K562 (cell line): ENCODE results near the gene GOLT1A. TPM values are rescaled to one million over a fixed set of nuclear protein-coding genes. Genes with fewer than 3 reads are reported as not detected.

Experiments used
- ATAC-seq: fragments of 200-7000 bp; cut with Tn5 transposase; 3 replicates; pipeline ENCODE4 v1.9.1; 2020; ENCODE audit warnings: moderate library complexity
- BruUV-seq: library from RNA; stranded (reverse); fragments of 400-500 nt; replicated peaks from 2 replicates; lab custom pipeline; 2021; lab: Mats Ljungman, UMichigan
- CTCF ChIA-PET: fragments of 300-600 bp; formaldehyde crosslinking; extraction: SDS; loops from one replicate; lab custom pipeline; 2021; ENCODE audit warnings: low intra/inter-chr PET ratio; lab: Yijun Ruan, JAX
- POLR2A ChIA-PET: fragments of 300-600, 350-650 bp; sonication (Branson Sonifier 250); formaldehyde crosslinking; extraction: SDS; loops from one replicate; lab custom pipeline; 2021; ENCODE audit warnings: antibody characterized with exemption, inconsistent platforms; lab: Yijun Ruan, JAX
- DNase-seq, 4 experiments: peaks; one replicate each; pipeline versions ENCODE4 v3.0.0 to v3.0.0-alpha.2; 2011 to 2018; ENCODE audit warnings: low spot score in 3 of 4, mixed read lengths in 3 of 4; ENCODE audit errors: extremely low read depth in 1 of 4
- FAIRE-seq: peaks from 2 replicates; lab custom pipeline; 2011; peaks lifted over from hg19 to GRCh38; lab: Jason Lieb, UNC
- H2AFZ ChIP-seq: 2 replicates; pipeline ENCODE4 v1.6.0; 2011; ENCODE audit warnings: low read depth, low read length, control low read depth, inconsistent platforms
- H3K27ac ChIP-seq: fragments of 200-600 bp; 3 replicates; pipeline ENCODE4 v1.8.0; 2011; ENCODE audit warnings: low read depth, mild to moderate bottlenecking, control low read depth, inconsistent platforms, low read length, moderate library complexity, mixed read lengths; ENCODE audit errors: extremely low read depth
- H3K27me3 ChIP-seq, 2 experiments: fragments of 300-600 bp in 1 of 2; 2 replicates in 1 of 2; 3 replicates in 1 of 2; pipeline versions ENCODE4 v1.6.0 to v1.8.0; 2011; ENCODE audit warnings: inconsistent platforms in 2 of 2, low read length in 2 of 2, mild to moderate bottlenecking in 1 of 2, mixed read lengths in 1 of 2, moderate library complexity in 1 of 2; ENCODE audit not compliant: control insufficient read depth in 2 of 2, insufficient read depth in 2 of 2
- H3K36me3 ChIP-seq: fragments of 300-600 bp; 3 replicates; pipeline ENCODE4 v1.8.0; 2011; ENCODE audit warnings: mild to moderate bottlenecking, low read length, inconsistent platforms; ENCODE audit not compliant: control insufficient read depth, insufficient read depth
- H3K4me1 ChIP-seq, 2 experiments: fragments of 200-600 bp in 1 of 2; replicated peaks in 1 of 2; 2 replicates in 1 of 2; 3 replicates in 1 of 2; pipeline versions ENCODE4 v1.5.1 to v1.8.0; 2011; ENCODE audit warnings: inconsistent platforms in 2 of 2, low read length in 2 of 2, mild to moderate bottlenecking in 1 of 2, mixed read lengths in 1 of 2, moderate library complexity in 1 of 2; ENCODE audit not compliant: control insufficient read depth in 2 of 2, insufficient read depth in 2 of 2
- H3K4me2 ChIP-seq: 2 replicates; pipeline ENCODE4 v1.6.1; 2011; ENCODE audit warnings: low read length, control low read depth, inconsistent platforms, mixed read lengths; ENCODE audit not compliant: insufficient read depth
- H3K4me3 ChIP-seq: fragments of 200-600 bp; sonication (generic), shearing (Covaris generic); 2 replicates; pipeline ENCODE4 v1.5.1; 2016; ENCODE audit warnings: control low read depth, inconsistent platforms
- H3K79me2 ChIP-seq: fragments of 200-600 bp; 3 replicates; pipeline ENCODE4 v1.8.0; 2011; ENCODE audit warnings: low read length, inconsistent platforms; ENCODE audit not compliant: control insufficient read depth, insufficient read depth
- H3K9ac ChIP-seq, 2 experiments: 2 replicates each; pipeline versions ENCODE4 v1.6.0 to v1.6.1; 2011; ENCODE audit warnings: low read depth in 2 of 2, low read length in 2 of 2, control low read depth in 1 of 2, inconsistent platforms in 1 of 2, mild to moderate bottlenecking in 1 of 2, mixed read lengths in 1 of 2; ENCODE audit not compliant: insufficient read depth in 1 of 2
- H3K9me1 ChIP-seq: one replicate; pipeline ENCODE4 v1.6.0; 2011; ENCODE audit warnings: inconsistent platforms, mild to moderate bottlenecking, low read length, moderate library complexity; ENCODE audit not compliant: control insufficient read depth, insufficient read depth
- H3K9me3 ChIP-seq: replicated peaks from 2 replicates; pipeline ENCODE4 v1.5.1; 2011; ENCODE audit warnings: low read depth, low read length, inconsistent platforms; ENCODE audit not compliant: control insufficient read depth, insufficient read depth
- H4K20me1 ChIP-seq: replicated peaks from 2 replicates; pipeline ENCODE4 v1.6.1; 2011; ENCODE audit warnings: low read length, inconsistent platforms, mixed read lengths; ENCODE audit not compliant: control insufficient read depth, insufficient read depth
- BCOR ChIP-seq: fragments of 450-650 bp; IDR thresholded peaks from 2 replicates; pipeline ENCODE4 v1.6.1; 2016
- CEBPG ChIP-seq, 3 experiments: fragments of 200-800 bp in 1 of 3; sonication (Bioruptor generic) in 1 of 3; sonication (generic) in 1 of 3; formaldehyde crosslinking in 1 of 3; IDR thresholded peaks in 2 of 3; conservative IDR thresholded peaks in 1 of 3; 2 replicates each; pipeline versions ENCODE4 v1.6.1 to v1.8.0; 2016 to 2022; ENCODE audit warnings: missing compliant biosample characterization in 2 of 3, missing genetic modification characterization in 2 of 3, mild to moderate bottlenecking in 1 of 3, missing genetic modification reagents in 1 of 3
- CSDE1 ChIP-seq, 2 experiments: fragments of 450-650 bp; IDR thresholded peaks; 2 replicates each; pipeline ENCODE4 v1.6.1; 2016; ENCODE audit warnings: mild to moderate bottlenecking in 1 of 2
- HES1 ChIP-seq: fragments of 450-650 bp; IDR thresholded peaks from 2 replicates; pipeline ENCODE4 v1.6.1; 2016; ENCODE audit warnings: low read depth, mild to moderate bottlenecking, moderate library complexity
- NCOA1 ChIP-seq: fragments of 450-650 bp; IDR thresholded peaks from 2 replicates; pipeline ENCODE4 v1.6.1; 2016; ENCODE audit warnings: low read depth
- POU5F1 ChIP-seq: fragments of 150-350 bp; IDR thresholded peaks from 2 replicates; pipeline ENCODE4 v1.6.1; 2014; ENCODE audit warnings: borderline replicate concordance, low read length, low read depth, mild to moderate bottlenecking; ENCODE audit not compliant: partially characterized antibody
- SLC30A9 ChIP-seq: fragments of 250-450 bp; sonication (Bioruptor Pico); IDR thresholded peaks from 2 replicates; pipeline ENCODE4 v1.8.0; 2022; ENCODE audit warnings: mild to moderate bottlenecking, moderate library complexity
- TSHZ1 ChIP-seq: fragments of 250-450 bp; sonication (Bioruptor Pico); IDR thresholded peaks from 2 replicates; pipeline ENCODE4 v1.4.0; 2020; ENCODE audit warnings: mild to moderate bottlenecking, moderate library complexity
- ZNF609 ChIP-seq: sonication (generic); formaldehyde crosslinking; IDR thresholded peaks from 2 replicates; pipeline ENCODE4 v1.8.1; 2023; ENCODE audit warnings: missing genetic modification reagents, mild to moderate bottlenecking, borderline replicate concordance
- WGBS: fragments of 100-300 bp; shearing (Covaris generic); methylation state at CpG from one replicate; pipeline ENCODE4 v1.1.6; 2016; ENCODE audit warnings: low coverage, mixed read lengths; ENCODE audit not compliant: insufficient coverage; ENCODE audit errors: missing lambda C conversion rate; 5-methylcytosine and 5-hydroxymethylcytosine counted together
- in situ Hi-C: fragments of 300-500 bp; cut with MboI; formaldehyde crosslinking; loops from 4 replicates; pipeline ENCODE4 v1.15.0; 2018; ENCODE audit warnings: inconsistent platforms, mixed read lengths
- intact Hi-C: fragments of 100-400 bp; cut with micrococcal nuclease; formaldehyde crosslinking; loops from 2 replicates; pipeline ENCODE4 v1.14.2; 2022
- polyA plus RNA-seq, 8 experiments: library from polyadenylated mRNA; depleted of rRNA in 4 of 8; stranded (reverse) in 5 of 8; unstranded in 3 of 8; fragments of >200 nt; fragmentation: Nextera tagmentation in 2 of 8; fragmentation: Illumina TruSeq in 1 of 8; extraction: Ambion mirVana in 2 of 8; extraction: Trizol in 1 of 8; gene quantifications; 2 replicates each; pipeline versions ENCODE4 v1.2.1 to v1.2.3, GENCODE V29; 2011 to 2014; ENCODE audit warnings: inconsistent platforms in 1 of 8, missing spikeins in 1 of 8
- total RNA-seq, 7 experiments: library from RNA; depleted of rRNA in 6 of 7; stranded (reverse); fragments of >200 nt in 6 of 7; fragmentation: Illumina TruSeq in 2 of 7; extraction: Trizol in 2 of 7; gene quantifications; 2 replicates each; pipeline versions ENCODE4 v1.2.1 to v1.2.3, GENCODE V29; 2011 to 2021; ENCODE audit warnings: low replicate concordance in 1 of 7

Gene GOLT1A
- total and polyA plus RNA-seq, 9 of the 15 experiments (the other 6 are each of a cell fraction or from before 2014, with no cell fraction given), result not detected

- POLR2A ChIA-PET, result interaction anchor here (0.7 to 1.7 kb wide), 6 partner anchors 8 to 40 kb away, joined by 3 to 8 read pairs (median 3); partner anchors contain the start of gene GOLT1A
- Histone ChIP-seq H3K9me3 (no peaks in the 10 kb centered on the region), H3K36me3 (no peaks in the 10 kb centered on the region), H2AFZ (no peak overlapping the region), H3K9ac (no peak overlapping the region), H3K79me2 (no peaks in the 10 kb centered on the region), H3K4me1 (peaks cover 0 to 4% of the 10 kb centered on the region in 2 experiments; a peak in 1 of 5 replicates), H4K20me1 (peaks cover 18% of the 10 kb centered on the region; the same call in 1 of the 2 replicates), H3K9me1 (no peaks in the 10 kb centered on the region), H3K27me3 (peaks cover 41 to 87% of the 10 kb centered on the region in 2 experiments; a peak in 4 of 5 replicates), H3K4me3 (no peak overlapping the region), H3K27ac (no peak overlapping the region), H3K4me2 (no peak overlapping the region)
- ATAC-seq (no peak), FAIRE-seq (no peak), DNase-seq (no peak)
- 2% methylated on average over 7 of the region's 7 CpGs for WGBS
- CTCF ChIA-PET, result no interaction called here
- BruUV-seq, result no TSS peak
- in situ Hi-C loops, result no loop called here
- intact Hi-C loops, result no loop called here
- TF ChIP-seq POU5F1 (no peak), HES1 (no peak), TSHZ1 (CRISPR knock-in tag) (no peak), ZNF609 (CRISPR knock-in tag) (no peak), CEBPG (CRISPR knock-in tag; IDR thresholded peaks at IDR 0.05) (0 out of 2 replicates have a peak, but pooled peaks have one; percentile 41), CEBPG (tag; conservative IDR thresholded peaks at IDR 0.05 in 1 of 2, IDR thresholded peaks at IDR 0.05 in 1 of 2) (peak; percentile 44 to 61; a peak in 3 of 4 replicates), SLC30A9 (CRISPR knock-in tag) (no peak), BCOR (peak; percentile 83), NCOA1 (no peak), CSDE1 (IDR thresholded peaks at IDR 0.05) (no peak)
Observed at GRCh38 chr1:204254031-204254661, 40.4 kb upstream of the GOLT1A start.
